ENCODE measurements around the gene TBX3. TPM values are rescaled to one million over a fixed set of nuclear protein-coding genes. Genes with fewer than 3 reads are reported as not detected.

Gene TBX3
- polyA plus RNA-seq, 1 of the 3 experiments (the other 2 are of a cell fraction), result 10.2 TPM

- no peak for TF ChIP-seq FOSL2 (IDR thresholded peaks at IDR 0.05; ENCODE audit: borderline replicate concordance, low read depth)
- TF ChIP-seq FOXJ3 (CRISPR knock-in tag; IDR thresholded peaks at IDR 0.05), result no peak
- no peak for TF ChIP-seq RAD21 (IDR thresholded peaks at IDR 0.05; ENCODE audit: low read length)
- no peak for TF ChIP-seq REST (IDR thresholded peaks at IDR 0.05; ENCODE audit: low read depth, low read length)
Observed at GRCh38 chr12:114666746-114667668, 17.0 kb downstream of the TBX3 start (continued).

- no peak overlapping the region for H3K9ac ChIP-seq
- no peaks in the 10 kb centered on the region for H3K36me3 ChIP-seq (replicated peaks in 1 of 2; ENCODE audit: control insufficient read depth in 1 of 2, insufficient read depth in 2 of 2, low read length in 1 of 2)
- DNase-seq, result no peak
- H3K27ac ChIP-seq (ENCODE audit: low read depth in 2 of 2, low read length in 1 of 2), result no peak overlapping the region
- no peak for TF ChIP-seq TCF12 (IDR thresholded peaks at IDR 0.05)
- no peak for TF ChIP-seq SIN3A (IDR thresholded peaks at IDR 0.05; ENCODE audit: borderline replicate concordance, low read depth, low read length)
- no peak for TF ChIP-seq NFIC (IDR thresholded peaks at IDR 0.05; ENCODE audit: borderline replicate concordance)
- no peak for TF ChIP-seq MEF2A (IDR thresholded peaks at IDR 0.05; ENCODE audit: borderline replicate concordance, low read depth)
- no peak for TF ChIP-seq CHD2 (IDR thresholded peaks at IDR 0.05; ENCODE audit: low read length, partially characterized antibody)
- TF ChIP-seq RFX5 (IDR thresholded peaks at IDR 0.05; ENCODE audit: low read length), result no peak
- no peak for TF ChIP-seq RCOR1 (IDR thresholded peaks at IDR 0.05; ENCODE audit: low read length)
- H2AFZ ChIP-seq (ENCODE audit: low read depth), result no peak overlapping the region
- H4K20me1 ChIP-seq (ENCODE audit: insufficient read depth), result no peaks in the 10 kb centered on the region
- H3K4me1 ChIP-seq (ENCODE audit: control insufficient read depth in 1 of 2, insufficient read depth in 2 of 2, low read depth in 1 of 2, low read length in 1 of 2), result peaks cover 0 to 9% of the 10 kb centered on the region in 2 experiments; a peak in 1 of 4 replicates
- H3K9me2 ChIP-seq, result no peaks in the 10 kb centered on the region
- POLR2A ChIA-PET, result no interaction called here
- H3K27me3 ChIP-seq (ENCODE audit: insufficient read depth), result no peaks in the 10 kb centered on the region
- 93% methylated on average over 41 of the region's 54 CpGs for WGBS (ENCODE audit: low lambda C conversion rate)
- CTCF ChIA-PET, result interaction anchor here (1.0 to 11.3 kb wide), 10 partner anchors 18 to 1253 kb away, joined by 3 to 117 read pairs (median 4); partner anchors contain the start of gene TBX3
- H3K9me3 ChIP-seq, result no peaks in the 10 kb centered on the region
- no peak overlapping the region for H3K4me3 ChIP-seq (ENCODE audit: low read depth in 2 of 2, low read length in 1 of 2)
- peaks cover 8% of the 10 kb centered on the region for H3F3A ChIP-seq (replicated peaks; ENCODE audit: insufficient read depth)
- H3K4me2 ChIP-seq, result no peak overlapping the region
- H3K79me2 ChIP-seq (ENCODE audit: insufficient read depth), result no peaks in the 10 kb centered on the region
Observed at GRCh38 chr12:114665411-114666260, 18.3 kb downstream of the TBX3 start.
